SK-N-SH treated with all-trans-retinoic acid at 6 μM for 48 hours (cell line): ENCODE results near the gene NUP98.

Experiments
- ATAC-seq: fragments of 200-7000 bp; cut with Tn5 transposase; 3 replicates; pipeline ENCODE4 v1.9.1; 2020; ENCODE audit warnings: mild to moderate bottlenecking, moderate library complexity
- ARNTL ChIP-seq: fragments of 450-650 bp; formaldehyde crosslinking; IDR thresholded peaks from 2 replicates; pipeline ENCODE4 v1.5.0; 2020; ENCODE audit warnings: low read depth, mild to moderate bottlenecking, moderate library complexity, borderline replicate concordance
- BACH2 ChIP-seq: fragments of 250-450 bp; sonication (Bioruptor Pico); IDR thresholded peaks from 2 replicates; pipeline ENCODE4 v1.9.0; 2021; ENCODE audit warnings: mild to moderate bottlenecking, borderline replicate concordance
- CREB5 ChIP-seq: fragments of 250-450 bp; sonication (Bioruptor Pico); IDR thresholded peaks from 2 replicates; pipeline ENCODE4 v1.5.1; 2020; ENCODE audit warnings: low read depth, mild to moderate bottlenecking, moderate library complexity
- CSRNP3 ChIP-seq: fragments of 250-450 bp; sonication (Bioruptor Pico); IDR thresholded peaks from 2 replicates; pipeline ENCODE4 v1.5.1; 2021; ENCODE audit warnings: mild to moderate bottlenecking, moderate library complexity
- ESRRG ChIP-seq: fragments of 250-450 bp; sonication (Bioruptor Pico); IDR thresholded peaks from 2 replicates; pipeline ENCODE4 v1.6.1; 2021; ENCODE audit warnings: mild to moderate bottlenecking
- GLIS3 ChIP-seq: fragments of 250-450 bp; sonication (Bioruptor Pico); IDR thresholded peaks from 2 replicates; pipeline ENCODE4 v1.5.0; 2020; ENCODE audit warnings: mild to moderate bottlenecking, moderate library complexity
- ISL1 ChIP-seq: fragments of 250-450 bp; sonication (Bioruptor Pico); IDR thresholded peaks from 2 replicates; pipeline ENCODE4 v2.1.2; 2022; ENCODE audit warnings: mild to moderate bottlenecking, moderate library complexity
- OSR1 ChIP-seq: fragments of 250-450 bp; sonication (Bioruptor Pico); IDR thresholded peaks from 2 replicates; pipeline ENCODE4 v1.8.0; 2022; ENCODE audit warnings: moderate library complexity, mild to moderate bottlenecking, inconsistent platforms
- PATZ1 ChIP-seq: fragments of 250-450 bp; sonication (Bioruptor Pico); IDR thresholded peaks from 2 replicates; pipeline ENCODE4 v1.8.0; 2020; ENCODE audit warnings: mild to moderate bottlenecking, moderate library complexity, borderline replicate concordance
- POU6F1 ChIP-seq: fragments of 250-450 bp; sonication (Bioruptor Pico); IDR thresholded peaks from 2 replicates; pipeline ENCODE4 v1.8.0; 2021; ENCODE audit warnings: low read depth, mild to moderate bottlenecking, moderate library complexity, borderline replicate concordance
- PPARA ChIP-seq: fragments of 250-450 bp; sonication (Bioruptor Pico); IDR thresholded peaks from 2 replicates; pipeline ENCODE4 v1.5.0; 2020; ENCODE audit warnings: mild to moderate bottlenecking, borderline replicate concordance
- RARB ChIP-seq: fragments of 250-450 bp; sonication (Bioruptor Pico); IDR thresholded peaks from 2 replicates; pipeline ENCODE4 v1.8.0; 2021; ENCODE audit warnings: mild to moderate bottlenecking, moderate library complexity
- TSHZ2 ChIP-seq: fragments of 250-450 bp; sonication (Bioruptor Pico); IDR thresholded peaks from 2 replicates; pipeline ENCODE4 v1.5.0; 2020; ENCODE audit warnings: mild to moderate bottlenecking, moderate library complexity
- ZC3H10 ChIP-seq: fragments of 250-450 bp; sonication (Bioruptor Pico); IDR thresholded peaks from 2 replicates; pipeline ENCODE4 v1.5.1; 2021; ENCODE audit warnings: mild to moderate bottlenecking, moderate library complexity
- ZFP3 ChIP-seq: fragments of 250-450 bp; sonication (Bioruptor Pico); IDR thresholded peaks from 2 replicates; pipeline ENCODE4 v1.5.0; 2020; ENCODE audit warnings: mild to moderate bottlenecking, moderate library complexity
- ZNF565 ChIP-seq: fragments of 450-650 bp; formaldehyde crosslinking; conservative IDR thresholded peaks from 2 replicates; pipeline ENCODE4 v1.5.0; 2020; ENCODE audit warnings: low read depth, mild to moderate bottlenecking, moderate library complexity
- ZNF70 ChIP-seq: fragments of 450-650 bp; formaldehyde crosslinking; IDR thresholded peaks from 2 replicates; pipeline ENCODE4 v1.5.0; 2020; ENCODE audit warnings: mild to moderate bottlenecking, moderate library complexity
- ZNF8 ChIP-seq: fragments of 450-650 bp; formaldehyde crosslinking; IDR thresholded peaks from 2 replicates; pipeline ENCODE4 v1.5.0; 2020; ENCODE audit warnings: mild to moderate bottlenecking, moderate library complexity

The NUP98 gene

GRCh38 chr11:3631331-3631730 lies 166.0 kb downstream of the NUP98 start (continued):
- TF ChIP-seq RARB (CRISPR knock-in tag) (no peak), CREB5 (CRISPR knock-in tag) (no peak), GLIS3 (no peak), PPARA (CRISPR knock-in tag) (no peak)

- TF ChIP-seq TSHZ2 (CRISPR knock-in tag): no peak
- no peak for TF ChIP-seq ZNF8 (CRISPR knock-in tag)
- no peak for TF ChIP-seq ZC3H10
- no peak for TF ChIP-seq BACH2 (CRISPR knock-in tag)
- TF ChIP-seq CREB5 (CRISPR knock-in tag): no peak
- TF ChIP-seq ZFP3 (CRISPR knock-in tag): no peak
- no peak for TF ChIP-seq ISL1 (CRISPR knock-in tag)
- TF ChIP-seq GLIS3: no peak
- no peak for TF ChIP-seq PATZ1 (CRISPR knock-in tag)
- TF ChIP-seq ZNF70: no peak
- no peak for TF ChIP-seq ARNTL (CRISPR knock-in tag)
- no peak for TF ChIP-seq OSR1 (CRISPR knock-in tag)
- TF ChIP-seq PPARA (CRISPR knock-in tag): no peak
- no peak for TF ChIP-seq POU6F1 (CRISPR knock-in tag)
- no peak for TF ChIP-seq ZNF565 (CRISPR knock-in tag)
- peak; percentile 27; the same call in 2 of the 3 replicates for ATAC-seq
These were observed 170.1 kb downstream of the NUP98 start for GRCh38 chr11:3627291-3627690.

GRCh38 chr11:3626250-3626960 lies 170.9 kb downstream of the NUP98 start:
- ATAC-seq: no peak
- TF ChIP-seq TSHZ2 (CRISPR knock-in tag) (no peak), ZNF8 (CRISPR knock-in tag) (no peak), ESRRG (CRISPR knock-in tag) (no peak), PATZ1 (CRISPR knock-in tag) (no peak), POU6F1 (CRISPR knock-in tag) (no peak), GLIS3 (no peak), CSRNP3 (no peak)
